TTC549 (cell line): ENCODE measurements around the gene ZNF678.
"Not testable (repeated sequence)": the region's sequence is repeated elsewhere in the genome, so short reads cannot be mapped to it uniquely, and the experiment has no call there.

Experiments
- FAIRE-seq: peaks from 2 replicates; lab custom pipeline; 2012; peaks lifted over from hg19 to GRCh38; lab: Jason Lieb, UNC

Gene ZNF678

DNA sequence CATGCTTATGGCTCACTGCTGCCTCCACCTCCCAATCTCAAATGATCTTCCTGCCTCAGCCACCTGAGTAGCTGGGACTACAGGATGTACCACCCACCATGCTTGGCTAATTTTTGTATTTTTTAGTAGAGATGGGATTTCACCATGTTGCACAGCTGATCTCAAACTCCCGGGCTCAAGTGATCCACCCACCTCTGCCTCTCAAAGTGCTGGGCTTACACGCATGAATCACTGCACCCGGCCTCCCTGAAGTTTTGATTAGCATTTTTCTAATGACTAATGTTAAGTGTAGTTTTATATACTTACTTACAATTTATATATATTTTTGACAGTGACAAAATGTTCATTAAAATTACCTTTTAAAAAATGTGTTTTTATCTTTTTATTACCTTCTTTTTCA is 41.1 kb downstream of the ZNF678 start:
- peak; percentile 47 for FAIRE-seq

DNA sequence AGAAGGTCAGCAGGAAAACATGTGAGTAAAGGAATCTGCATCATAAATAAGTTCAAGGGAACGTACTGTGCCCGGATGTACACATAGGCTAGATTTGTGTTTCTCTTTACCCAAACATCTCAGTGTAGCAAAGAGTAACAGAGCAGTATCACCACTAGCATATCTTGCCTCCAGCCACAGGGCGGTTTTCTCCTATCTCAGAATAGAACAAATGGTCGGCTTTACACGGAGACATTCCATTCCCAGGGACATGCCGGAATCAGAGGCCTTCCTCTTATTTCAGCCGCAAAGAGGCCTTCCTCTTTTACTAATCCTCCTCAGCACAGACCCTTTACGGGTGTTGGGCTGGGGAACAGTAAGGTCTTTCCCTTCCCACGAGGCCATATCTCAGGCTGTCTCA is 42.9 kb downstream of the ZNF678 start:
- FAIRE-seq: not testable (repeated sequence)

DNA sequence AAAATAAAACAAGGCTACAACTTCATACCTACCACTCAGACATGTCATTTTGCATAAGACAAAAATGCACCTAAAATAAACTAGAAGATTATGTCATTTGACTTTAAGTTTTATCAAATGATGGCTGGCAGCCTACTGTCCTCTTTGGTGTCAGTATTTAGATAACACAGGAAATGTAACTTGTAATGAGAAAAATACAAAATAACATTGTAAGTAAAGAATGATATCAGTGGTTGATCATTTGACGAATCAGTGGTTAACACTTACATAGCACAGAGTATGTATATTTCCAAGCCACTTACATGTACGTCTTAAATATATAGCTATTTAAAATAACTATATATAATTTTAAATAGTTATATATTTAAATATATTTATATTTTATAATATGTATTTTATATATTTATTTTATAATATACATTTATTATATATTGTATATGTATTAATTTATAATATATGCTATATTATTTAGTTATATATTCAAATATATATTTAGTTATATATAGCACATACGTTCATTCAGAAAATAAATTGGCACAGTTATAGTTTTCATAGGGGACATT is 44.1 kb downstream of the ZNF678 start:
- FAIRE-seq: peak; percentile 99

DNA sequence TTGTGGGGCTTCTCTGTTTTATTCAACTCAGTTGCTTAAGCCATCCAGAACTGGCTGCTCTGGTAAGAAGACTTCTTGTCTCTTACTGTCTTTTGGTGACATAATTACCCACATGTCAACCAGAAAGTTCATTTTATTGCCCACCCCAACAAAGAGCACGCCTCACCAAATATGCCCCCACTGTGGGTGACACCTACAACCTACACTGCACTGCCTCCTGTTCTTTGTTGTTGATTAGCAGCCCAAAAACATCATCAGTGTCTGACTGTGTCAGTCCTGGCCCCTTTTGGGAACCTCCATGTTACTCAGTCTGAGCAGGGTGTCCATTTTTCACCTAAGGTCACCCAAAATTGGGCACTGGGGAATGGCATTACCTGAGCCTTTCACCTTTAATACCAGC is 49.3 kb downstream of the ZNF678 start:
- no peak for FAIRE-seq

DNA sequence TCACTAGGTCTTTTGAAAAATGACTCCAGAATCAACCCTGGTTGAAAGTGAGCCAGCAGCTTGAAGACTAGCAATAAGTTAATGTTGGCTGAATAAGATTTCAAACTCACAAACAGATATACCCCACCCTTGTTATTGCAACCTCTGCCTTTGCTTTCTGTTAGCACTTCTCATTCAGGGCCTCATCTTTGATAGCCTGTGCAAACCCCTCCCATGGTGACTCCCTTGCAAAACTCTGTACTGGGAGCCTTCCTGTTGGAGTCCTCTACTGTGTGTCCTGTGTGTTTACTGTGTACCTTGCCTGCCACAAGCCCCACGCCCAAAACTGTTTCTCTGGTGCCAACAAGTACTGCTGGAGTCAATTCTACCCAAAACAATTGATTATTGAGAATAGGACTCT is 50.2 kb downstream of the ZNF678 start:
- FAIRE-seq: no peak

DNA sequence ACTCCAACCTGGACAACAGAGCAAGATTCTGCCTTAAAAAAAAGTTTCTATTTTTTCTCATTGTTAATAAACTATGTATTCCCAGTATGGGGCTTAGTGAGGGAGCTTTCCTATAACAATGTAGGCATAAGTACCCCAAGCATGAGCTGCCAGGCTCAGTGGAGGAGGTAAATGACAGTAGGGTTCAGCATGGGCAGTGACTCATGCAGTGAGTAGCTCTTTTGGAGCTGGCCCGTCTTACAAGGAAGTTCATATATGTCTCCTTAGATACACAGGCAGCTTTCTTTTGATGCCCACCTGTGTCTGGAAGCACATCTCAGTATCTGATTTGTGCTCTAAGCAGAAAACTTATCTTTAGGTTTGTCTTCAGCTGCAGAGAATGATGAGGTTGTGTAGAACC is 57.9 kb downstream of the ZNF678 start:
- FAIRE-seq: no peak

DNA sequence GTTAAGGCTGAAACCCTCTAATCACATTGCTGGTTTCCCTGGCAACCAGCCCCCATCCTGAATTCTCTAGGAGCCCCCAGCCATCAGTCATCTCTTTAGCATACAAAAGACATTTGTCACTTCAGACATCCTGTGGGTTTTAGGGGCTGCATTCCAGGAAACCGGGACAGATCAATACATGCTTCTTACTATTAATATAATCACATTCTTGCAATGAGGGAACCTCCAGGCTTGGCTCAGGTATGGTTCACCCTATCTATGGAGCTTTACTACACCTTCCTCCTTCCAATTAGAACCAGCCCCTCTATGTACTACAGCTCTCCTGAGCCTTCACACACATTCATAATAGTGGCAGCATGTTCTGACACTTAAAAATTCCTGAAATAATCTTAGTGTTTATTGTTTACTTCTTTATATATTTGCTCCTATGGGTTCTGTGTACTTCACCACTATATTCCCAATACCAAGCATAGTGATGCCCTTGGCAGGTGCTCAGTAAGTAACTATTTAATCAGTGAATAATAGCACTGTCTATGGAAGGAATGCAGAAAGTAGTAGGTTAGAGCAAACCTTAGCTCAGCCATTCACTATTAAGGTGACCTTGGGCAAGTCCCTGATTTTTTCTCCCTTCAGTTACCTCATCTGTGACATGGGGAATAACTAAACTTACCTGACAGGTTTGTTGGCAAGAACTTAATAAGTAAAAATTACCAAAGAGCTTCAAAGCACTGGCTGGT is 59.6 kb downstream of the ZNF678 start:
- FAIRE-seq: no peak

DNA sequence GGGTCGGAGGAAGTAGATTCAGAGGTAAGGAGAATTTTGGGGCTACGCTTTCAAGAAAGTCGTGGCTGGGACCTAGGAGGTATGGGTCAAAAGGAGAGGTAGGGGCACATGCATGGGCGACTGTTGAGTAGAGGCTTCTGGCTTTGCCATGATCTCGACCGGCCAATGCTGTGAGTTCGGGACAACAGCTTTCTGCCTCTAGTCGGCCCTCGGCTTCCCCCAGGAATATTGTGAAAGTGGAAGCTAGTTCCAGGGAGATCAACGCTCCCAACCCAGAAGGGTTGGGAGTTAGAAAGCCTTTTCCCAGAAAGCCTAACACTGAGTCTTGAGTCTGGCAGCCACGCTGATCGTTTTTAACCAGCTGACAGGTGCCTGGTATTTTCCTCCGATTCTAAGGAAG is 69.0 kb downstream of the ZNF678 start:
- FAIRE-seq: no peak

DNA sequence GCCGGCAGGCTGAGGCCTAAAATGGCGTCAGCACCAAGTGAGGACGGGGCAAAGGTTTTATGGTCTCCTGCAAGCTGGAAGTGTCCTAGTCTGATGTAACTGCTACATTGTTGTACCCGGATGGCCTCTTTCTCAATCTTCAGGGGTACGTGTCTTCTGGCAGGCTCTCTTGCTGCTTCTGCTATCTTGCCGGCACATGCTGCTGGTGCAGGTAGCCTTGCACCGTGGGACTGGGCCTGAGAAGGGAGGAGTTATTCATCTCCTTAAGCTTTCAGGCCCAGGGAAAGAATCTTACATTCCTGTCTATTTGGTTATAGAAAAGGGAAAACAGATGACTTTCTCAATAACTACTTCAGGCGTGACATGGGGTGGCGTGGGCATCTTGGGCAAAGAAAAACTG is 72.2 kb downstream of the ZNF678 start:
- FAIRE-seq: no peak

DNA sequence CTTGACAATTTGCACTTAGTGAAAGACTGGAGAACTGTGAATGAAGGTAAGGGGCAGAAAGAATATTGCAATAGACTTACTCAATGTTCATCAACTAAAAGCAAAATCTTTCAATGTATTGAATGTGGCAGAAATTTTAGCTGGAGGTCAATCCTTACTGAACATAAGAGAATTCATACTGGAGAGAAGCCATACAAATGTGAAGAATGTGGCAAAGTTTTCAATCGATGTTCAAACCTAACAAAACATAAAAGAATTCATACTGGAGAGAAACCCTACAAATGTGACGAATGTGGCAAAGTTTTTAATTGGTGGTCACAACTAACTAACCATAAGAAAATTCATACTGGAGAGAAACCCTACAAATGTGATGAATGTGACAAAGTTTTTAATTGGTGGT is 91.1 kb downstream of the ZNF678 start:
- peak; percentile 23 for FAIRE-seq

DNA sequence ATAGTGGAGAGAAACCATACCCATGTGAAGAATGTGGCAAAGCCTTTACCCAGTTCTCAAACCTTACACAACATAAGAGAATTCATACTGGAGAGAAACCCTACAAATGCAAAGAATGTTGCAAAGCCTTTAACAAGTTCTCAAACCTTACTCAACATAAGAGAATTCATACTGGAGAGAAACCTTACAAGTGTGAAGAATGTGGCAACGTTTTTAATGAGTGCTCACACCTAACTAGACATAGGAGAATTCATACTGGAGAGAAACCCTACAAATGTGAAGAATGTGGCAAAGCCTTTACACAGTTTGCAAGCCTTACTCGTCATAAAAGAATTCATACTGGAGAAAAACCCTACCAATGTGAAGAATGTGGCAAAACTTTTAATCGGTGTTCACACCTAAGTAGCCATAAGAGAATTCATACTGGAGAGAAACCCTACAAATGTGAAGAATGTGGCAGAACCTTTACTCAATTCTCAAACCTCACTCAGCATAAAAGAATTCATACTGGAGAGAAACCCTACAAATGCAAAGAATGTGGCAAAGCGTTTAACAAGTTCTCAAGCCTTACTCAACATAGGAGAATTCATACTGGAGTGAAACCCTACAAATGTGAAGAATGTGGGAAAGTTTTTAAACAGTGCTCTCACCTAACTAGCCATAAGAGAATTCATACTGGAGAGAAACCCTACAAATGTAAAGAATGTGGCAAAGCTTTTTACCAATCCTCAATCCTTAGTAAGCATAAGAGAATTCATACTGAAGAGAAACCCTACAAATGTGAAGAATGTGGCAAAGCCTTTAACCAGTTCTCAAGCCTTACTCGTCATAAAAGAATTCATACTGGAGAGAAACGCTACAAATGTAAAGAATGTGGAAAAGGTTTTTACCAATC is 91.7 kb downstream of the ZNF678 start:
- FAIRE-seq: peak; percentile 3

DNA sequence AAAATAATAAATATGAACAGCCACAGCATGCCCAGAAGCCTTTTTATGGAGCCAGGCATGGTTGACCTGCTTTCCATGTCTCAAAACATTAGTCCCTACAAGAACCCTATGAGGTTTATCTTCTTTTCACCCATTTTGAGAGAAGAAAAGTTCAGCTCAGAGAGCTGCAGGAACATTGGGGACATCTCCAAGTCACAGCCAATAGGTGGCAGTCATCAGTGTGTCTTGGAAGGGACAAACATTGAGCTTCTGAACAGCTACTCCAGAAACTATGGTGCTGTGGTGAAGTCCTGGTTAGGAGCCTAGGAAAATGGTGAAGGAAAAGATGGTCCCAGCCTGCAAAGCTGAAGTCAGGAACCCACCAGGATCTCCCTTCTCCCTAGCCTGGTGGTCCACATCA is 98.1 kb downstream of the ZNF678 start:
- FAIRE-seq: no peak

DNA sequence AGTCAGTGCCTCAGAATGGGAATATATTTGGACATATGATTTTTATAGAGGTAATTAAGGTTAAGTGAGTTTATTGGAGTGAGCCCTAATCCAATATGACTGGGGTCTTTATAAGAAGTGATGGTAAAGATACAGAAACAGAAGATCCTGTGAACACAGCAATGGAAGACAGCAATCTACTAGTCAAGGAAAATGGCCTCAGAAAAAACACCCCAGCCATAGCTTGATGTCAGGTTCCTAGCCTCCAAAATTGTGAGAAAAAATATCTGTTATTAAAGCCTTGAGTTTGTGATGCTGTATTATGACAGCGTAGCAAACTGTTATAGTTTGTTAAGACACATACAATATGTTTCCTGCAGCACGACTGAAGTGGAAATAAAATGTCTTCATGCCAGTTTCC is 99.6 kb downstream of the ZNF678 start:
- FAIRE-seq: no peak

DNA sequence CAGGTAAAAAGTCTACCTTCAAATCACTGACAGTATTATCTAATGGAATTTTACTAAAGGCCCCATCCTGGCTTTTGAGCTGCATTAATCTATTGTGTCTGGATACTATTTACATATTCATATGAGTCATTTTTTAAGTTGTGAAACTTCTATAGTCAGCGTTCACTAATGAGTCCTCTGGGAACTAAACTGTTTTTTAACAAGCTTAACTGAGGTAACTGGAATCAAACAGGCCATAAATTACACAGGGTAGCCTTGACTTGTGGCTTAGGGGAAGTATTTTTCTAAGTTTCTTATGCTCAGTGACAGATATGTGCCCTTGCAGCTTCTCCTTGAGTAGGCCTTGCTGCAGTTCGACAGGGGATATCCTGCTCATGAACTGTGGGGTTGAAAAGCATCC is 102.9 kb downstream of the ZNF678 start:
- no peak for FAIRE-seq

DNA sequence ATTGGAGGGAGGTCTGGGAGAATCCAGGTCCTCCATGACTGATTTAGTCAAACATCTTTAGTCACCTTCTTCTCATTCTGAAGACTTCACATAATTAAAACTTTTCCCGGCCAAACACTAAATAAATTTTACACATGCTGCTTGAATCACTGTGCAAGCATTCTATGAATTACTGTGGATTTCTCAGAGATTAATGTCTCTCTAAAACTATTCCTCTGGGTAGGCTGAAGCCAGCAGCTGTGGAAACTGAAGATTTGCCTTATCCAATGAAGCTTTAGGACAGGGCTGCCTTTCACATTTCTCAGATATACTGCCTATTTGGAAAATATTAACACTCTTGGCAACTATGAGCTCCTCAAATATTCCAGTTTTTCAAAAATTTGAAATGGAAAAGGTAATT is 110.1 kb downstream of the ZNF678 start:
- FAIRE-seq: no peak

DNA sequence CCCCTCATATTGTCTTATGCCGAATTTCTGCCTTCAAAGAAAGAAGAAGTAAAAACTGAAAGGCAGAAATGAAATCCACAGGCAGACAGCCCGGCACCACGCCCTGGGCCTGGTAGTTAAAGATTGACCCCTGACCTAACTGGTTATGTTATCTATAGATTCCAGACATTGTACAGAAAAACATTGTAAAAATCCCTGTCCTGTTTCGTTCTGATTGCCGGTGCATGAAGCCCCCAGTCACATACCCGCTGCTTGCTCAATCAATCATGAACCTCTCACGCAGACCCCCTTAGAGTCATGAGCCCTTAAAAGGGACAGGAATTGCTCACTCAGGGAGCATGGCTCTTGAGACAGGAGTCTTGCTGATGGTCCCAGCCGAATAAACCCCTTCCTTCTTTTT is 122.5 kb downstream of the ZNF678 start:
- no peak for FAIRE-seq

DNA sequence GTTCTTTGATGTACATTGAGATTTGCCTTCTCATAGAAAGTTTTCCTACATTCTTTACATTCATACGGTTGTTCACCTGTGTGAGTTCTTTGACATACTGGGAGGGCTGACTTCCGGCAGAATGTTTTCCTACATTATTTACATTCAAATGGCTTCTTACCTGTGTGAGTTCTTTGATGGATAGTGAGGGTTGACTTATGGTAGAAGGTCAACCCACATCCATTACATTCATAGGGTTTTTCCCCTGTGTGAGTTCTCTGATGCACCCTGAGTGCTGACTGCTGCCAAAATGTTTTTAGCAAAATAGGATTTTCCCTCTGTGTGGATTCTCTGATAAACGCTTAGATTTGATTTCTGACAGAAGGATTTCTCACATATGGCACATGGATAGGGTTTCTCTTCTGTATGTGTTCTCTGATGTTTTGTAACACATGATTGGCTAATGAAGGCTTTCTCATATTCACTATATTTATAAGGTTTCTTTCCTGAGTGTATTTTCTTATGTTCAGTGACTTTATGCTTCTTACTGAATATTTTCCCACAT is 134.0 kb downstream of the ZNF678 start:
- no peak for FAIRE-seq

DNA sequence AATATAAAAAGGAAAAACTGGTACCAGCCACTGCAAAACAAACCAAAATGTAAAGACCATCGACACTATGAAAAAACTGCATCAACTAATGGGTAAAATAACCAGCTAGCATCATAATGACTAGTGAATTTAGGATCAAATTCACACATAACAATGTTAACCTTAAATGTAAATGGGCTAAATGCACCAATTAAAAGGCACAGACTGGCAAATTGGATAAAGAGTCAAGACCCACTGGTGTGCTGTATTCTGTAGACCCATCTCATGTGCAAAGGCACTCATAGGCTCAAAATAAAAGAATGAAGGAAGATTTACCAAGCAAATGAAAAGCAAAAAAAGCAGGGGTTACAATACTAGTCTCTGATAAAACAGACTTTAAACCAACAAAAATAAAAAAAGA is 138.3 kb downstream of the ZNF678 start:
- FAIRE-seq: not testable (repeated sequence)

DNA sequence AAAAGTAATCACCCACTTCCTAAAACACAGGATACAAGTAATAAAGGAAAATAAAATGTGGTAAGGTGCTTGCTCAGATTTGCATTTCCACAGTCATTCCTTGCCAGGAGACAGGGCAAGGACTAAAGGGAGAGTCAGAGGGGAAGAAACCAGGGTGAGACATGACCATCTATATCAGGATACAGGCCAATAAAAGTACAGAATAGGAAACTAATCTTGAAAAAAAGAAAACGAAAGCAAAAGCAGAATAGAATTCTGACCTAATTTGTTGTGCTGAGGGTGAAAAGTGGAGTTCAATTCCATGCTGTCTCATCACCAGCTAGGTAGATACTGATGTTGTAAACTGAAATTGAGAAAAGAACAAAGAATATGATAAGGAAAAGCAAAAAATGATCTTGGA is 144.5 kb downstream of the ZNF678 start:
- no peak for FAIRE-seq

DNA sequence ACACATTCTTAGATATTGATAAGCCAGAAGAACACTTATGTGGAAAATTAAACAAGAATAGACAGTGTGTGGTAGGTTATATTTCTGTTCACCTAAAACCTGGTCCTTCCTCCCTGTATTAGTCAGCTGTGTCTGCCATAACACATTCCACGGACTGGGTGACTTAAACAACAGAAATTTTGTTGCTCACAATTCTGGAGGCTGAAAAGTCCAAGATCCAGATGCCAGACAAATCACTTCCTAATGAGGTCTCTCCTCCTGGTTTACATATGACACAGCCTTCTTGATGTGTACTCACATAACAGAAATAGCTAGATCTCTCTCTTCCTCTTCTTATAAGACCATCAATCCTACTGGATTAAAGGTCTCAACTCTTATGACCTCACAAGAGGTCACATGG is 146.1 kb downstream of the ZNF678 start:
- no peak for FAIRE-seq

DNA sequence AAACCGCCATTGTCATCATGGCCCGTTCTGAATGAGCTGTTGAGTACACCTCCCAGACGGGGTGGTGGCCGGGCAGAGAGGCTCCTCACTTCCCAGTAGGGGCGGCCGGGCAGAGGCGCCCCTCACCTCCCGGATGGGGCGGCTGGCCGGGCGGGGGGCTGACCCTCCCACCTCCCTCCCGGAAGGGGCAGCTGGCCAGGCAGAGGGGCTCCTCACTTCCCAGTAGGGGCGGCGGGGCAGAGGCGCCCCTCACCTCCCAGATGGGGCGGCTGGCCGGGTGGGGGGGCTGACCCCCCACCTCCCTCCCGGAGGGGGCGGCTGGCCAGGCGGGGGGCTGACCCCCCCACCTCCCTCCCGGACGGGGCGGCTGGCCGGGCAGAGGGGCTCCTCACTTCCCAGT is 147.1 kb downstream of the ZNF678 start:
- not testable (repeated sequence) for FAIRE-seq

DNA sequence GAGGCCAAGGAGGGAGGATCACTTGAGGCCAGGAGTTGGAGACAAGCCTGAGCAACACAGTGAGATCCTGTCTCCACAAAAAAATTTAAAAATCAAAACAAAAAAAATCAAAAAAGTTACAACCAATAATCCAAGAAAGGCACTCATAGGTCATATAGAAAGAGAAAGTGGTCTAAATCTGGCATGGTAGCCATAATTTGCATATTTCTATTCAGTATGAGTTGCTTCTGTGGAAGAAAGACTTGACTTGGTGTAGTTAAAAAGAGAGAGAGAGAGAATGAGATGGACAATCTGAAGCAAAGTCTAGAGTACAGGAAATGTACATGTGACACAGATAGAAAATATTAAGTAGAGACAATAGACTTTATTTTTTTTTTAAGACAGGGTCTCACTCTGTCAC is 149.3 kb downstream of the ZNF678 start:
- no peak for FAIRE-seq

DNA sequence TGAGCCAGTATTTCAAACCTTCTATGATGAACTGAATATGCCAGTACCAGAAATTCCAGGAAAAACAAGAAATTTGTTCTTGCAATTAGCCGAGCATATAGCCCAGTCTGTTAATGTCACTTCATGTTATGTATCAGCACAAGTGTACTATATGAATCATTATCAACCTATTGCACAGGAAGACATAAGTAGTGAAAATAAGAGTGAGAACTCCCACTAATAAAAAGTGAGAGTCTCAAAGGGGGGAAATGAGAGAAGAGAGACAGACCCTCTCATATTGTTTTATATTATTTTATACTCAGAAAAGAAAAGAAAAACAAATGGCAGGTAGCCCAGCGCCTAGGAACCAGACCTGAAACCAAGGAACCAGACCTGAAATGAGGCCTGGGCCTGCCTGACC is 155.6 kb downstream of the ZNF678 start:
- no peak for FAIRE-seq
